ENCODE results near the gene TLE5. TPM values are rescaled to one million over a fixed set of nuclear protein-coding genes. Genes with fewer than 3 reads are reported as not detected.
A peak's percentile ranks its signal among the peaks of the same experiment; 100 is the strongest.

TLE5 gene
- total and polyA plus RNA-seq, 9 of the 15 experiments (the other 6 are each of a cell fraction or from before 2014, with no cell fraction given) = 2.0 to 347 (median 235) TPM

DNA sequence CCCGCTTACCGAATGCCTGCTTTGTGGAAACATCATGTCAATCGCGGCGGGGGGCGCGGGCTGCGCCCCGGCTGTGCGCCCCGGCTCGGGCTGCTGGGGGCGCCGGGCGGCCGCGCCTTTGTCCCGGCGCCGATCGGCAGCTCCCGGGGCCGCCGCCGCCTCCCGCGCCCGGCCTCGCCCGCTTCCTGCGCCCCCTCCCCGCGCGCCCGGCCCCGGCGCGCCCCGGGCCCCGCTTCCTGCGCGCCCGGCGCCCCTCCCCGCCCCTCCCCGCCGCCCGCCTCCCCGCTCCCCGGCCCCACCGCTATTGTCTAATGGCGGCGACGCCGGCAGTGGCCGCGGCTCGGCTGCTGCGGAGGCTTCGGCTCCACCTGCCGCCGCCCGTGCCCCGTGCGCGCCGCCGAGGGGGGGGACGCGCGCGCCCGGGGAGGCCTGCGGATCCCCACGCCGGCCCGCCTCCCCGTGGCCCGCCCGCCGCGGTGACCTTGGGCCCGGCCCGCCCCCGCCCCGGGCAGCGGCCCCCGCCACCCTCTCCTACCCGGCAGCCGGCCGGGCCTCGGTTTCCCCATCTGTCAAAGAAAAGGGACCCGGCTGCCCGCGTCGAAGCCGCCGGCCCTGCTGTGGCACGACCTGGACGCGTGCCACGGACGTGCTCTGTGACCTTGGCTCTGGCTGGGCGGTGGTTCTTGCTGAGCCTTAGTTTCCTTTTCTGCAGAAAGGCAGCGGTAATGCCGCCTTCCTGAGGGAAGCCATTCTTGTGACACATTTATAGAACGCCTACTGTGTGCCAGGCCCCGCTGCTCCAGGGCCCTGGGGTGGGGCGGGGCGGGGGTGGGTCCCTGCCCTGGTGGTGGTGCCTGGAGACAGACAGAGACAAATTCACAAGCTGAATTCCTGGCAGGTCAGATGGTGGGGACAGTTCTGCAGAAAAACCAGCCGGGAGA is at the start of gene TLE5 (continued):
- TF ChIP-seq ZNF232 (CRISPR knock-in tag; IDR thresholded peaks at IDR 0.05) (no peak), ZFPM2 (CRISPR knock-in tag; IDR thresholded peaks at IDR 0.05) (no peak), KLF10 (CRISPR knock-in tag; IDR thresholded peaks at IDR 0.05) (no peak), FOXP1 (CRISPR knock-in tag; IDR thresholded peaks at IDR 0.05) (no peak), TAF1 (IDR thresholded peaks at IDR 0.05; ENCODE audit: control insufficient read depth, extremely low read depth, insufficient read depth, low read length, severe bottlenecking) (peak; percentile 78), BHLHE40 (IDR thresholded peaks at IDR 0.05; ENCODE audit: low read length) (0 out of 2 replicates have a peak, but pooled peaks have one; percentile 4), HLTF (IDR thresholded peaks at IDR 0.05) (no peak), ZNF583 (CRISPR knock-in tag; IDR thresholded peaks at IDR 0.05) (no peak), RBM17 (IDR thresholded peaks at IDR 0.05; ENCODE audit: borderline replicate concordance, low read depth, low read length) (no peak), GATAD2A (IDR thresholded peaks at IDR 0.05) (no peak)
- TF ChIP-seq, protein P1, sequence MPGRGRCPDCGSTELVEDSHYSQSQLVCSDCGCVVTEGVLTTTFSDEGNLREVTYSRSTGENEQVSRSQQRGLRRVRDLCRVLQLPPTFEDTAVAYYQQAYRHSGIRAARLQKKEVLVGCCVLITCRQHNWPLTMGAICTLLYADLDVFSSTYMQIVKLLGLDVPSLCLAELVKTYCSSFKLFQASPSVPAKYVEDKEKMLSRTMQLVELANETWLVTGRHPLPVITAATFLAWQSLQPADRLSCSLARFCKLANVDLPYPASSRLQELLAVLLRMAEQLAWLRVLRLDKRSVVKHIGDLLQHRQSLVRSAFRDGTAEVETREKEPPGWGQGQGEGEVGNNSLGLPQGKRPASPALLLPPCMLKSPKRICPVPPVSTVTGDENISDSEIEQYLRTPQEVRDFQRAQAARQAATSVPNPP (IDR thresholded peaks at IDR 0.05; ENCODE audit: borderline replicate concordance, insufficient read depth, insufficient read length) = no peak
- TF ChIP-seq, protein P2, sequence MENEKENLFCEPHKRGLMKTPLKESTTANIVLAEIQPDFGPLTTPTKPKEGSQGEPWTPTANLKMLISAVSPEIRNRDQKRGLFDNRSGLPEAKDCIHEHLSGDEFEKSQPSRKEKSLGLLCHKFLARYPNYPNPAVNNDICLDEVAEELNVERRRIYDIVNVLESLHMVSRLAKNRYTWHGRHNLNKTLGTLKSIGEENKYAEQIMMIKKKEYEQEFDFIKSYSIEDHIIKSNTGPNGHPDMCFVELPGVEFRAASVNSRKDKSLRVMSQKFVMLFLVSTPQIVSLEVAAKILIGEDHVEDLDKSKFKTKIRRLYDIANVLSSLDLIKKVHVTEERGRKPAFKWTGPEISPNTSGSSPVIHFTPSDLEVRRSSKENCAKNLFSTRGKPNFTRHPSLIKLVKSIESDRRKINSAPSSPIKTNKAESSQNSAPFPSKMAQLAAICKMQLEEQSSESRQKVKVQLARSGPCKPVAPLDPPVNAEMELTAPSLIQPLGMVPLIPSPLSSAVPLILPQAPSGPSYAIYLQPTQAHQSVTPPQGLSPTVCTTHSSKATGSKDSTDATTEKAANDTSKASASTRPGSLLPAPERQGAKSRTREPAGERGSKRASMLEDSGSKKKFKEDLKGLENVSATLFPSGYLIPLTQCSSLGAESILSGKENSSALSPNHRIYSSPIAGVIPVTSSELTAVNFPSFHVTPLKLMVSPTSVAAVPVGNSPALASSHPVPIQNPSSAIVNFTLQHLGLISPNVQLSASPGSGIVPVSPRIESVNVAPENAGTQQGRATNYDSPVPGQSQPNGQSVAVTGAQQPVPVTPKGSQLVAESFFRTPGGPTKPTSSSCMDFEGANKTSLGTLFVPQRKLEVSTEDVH (IDR thresholded peaks at IDR 0.05; ENCODE audit: low read depth, partially characterized antibody) = no peak
- TF ChIP-seq, protein P3, sequence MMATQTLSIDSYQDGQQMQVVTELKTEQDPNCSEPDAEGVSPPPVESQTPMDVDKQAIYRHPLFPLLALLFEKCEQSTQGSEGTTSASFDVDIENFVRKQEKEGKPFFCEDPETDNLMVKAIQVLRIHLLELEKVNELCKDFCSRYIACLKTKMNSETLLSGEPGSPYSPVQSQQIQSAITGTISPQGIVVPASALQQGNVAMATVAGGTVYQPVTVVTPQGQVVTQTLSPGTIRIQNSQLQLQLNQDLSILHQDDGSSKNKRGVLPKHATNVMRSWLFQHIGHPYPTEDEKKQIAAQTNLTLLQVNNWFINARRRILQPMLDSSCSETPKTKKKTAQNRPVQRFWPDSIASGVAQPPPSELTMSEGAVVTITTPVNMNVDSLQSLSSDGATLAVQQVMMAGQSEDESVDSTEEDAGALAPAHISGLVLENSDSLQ (IDR thresholded peaks at IDR 0.05) = peak; percentile 56; the same call in 1 of the 2 replicates
- TF ChIP-seq, protein P4, sequence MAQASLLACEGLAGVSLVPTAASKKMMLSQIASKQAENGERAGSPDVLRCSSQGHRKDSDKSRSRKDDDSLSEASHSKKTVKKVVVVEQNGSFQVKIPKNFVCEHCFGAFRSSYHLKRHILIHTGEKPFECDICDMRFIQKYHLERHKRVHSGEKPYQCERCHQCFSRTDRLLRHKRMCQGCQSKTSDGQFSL (CRISPR knock-in tag; IDR thresholded peaks at IDR 0.05) = peak; percentile 90
- TF ChIP-seq, protein P4 (tag; IDR thresholded peaks at IDR 0.05) = peak in 1 of 2 experiments; percentile 22; a peak in 2 of 4 replicates
- TF ChIP-seq, protein P5, sequence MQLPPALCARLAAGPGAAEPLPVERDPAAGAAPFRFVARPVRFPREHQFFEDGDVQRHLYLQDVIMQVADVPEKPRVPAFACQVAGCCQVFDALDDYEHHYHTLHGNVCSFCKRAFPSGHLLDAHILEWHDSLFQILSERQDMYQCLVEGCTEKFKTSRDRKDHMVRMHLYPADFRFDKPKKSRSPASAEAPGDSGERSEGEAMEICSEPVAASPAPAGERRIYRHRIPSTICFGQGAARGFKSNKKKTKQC (CRISPR knock-in tag; IDR thresholded peaks at IDR 0.05) = no peak
- TF ChIP-seq, protein P6, sequence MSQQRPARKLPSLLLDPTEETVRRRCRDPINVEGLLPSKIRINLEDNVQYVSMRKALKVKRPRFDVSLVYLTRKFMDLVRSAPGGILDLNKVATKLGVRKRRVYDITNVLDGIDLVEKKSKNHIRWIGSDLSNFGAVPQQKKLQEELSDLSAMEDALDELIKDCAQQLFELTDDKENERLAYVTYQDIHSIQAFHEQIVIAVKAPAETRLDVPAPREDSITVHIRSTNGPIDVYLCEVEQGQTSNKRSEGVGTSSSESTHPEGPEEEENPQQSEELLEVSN (IDR thresholded peaks at IDR 0.05; ENCODE audit: borderline replicate concordance in 1 of 2, extremely low read depth in 1 of 2, insufficient read depth in 1 of 2, insufficient read length in 1 of 2, low read depth in 1 of 2, low read length in 1 of 2, poor library complexity in 1 of 2, severe bottlenecking in 1 of 2) = peak in 1 of 2 experiments; percentile 40
- TF ChIP-seq, protein P7, sequence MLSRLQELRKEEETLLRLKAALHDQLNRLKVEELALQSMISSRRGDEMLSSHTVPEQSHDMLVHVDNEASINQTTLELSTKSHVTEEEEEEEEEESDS (CRISPR knock-in tag; IDR thresholded peaks at IDR 0.05) = no peak

Measured in K562 (cell line).